A549 (cell line): ENCODE data around the gene SUSD1.
"Not testable (repeated sequence)": the region's sequence is repeated elsewhere in the genome, so short reads cannot be mapped to it uniquely, and the experiment has no call there.

Experiments used
- EP300 ChIP-seq, 2 experiments: fragments of >200 bp; sonication (Bioruptor Twin); formaldehyde crosslinking; IDR thresholded peaks; 2 replicates in 1 of 2; 3 replicates in 1 of 2; pipeline ENCODE4 v1.6.1; 2016 to 2017
- HES2 ChIP-seq: fragments of >200 bp; sonication (Bioruptor Twin); formaldehyde crosslinking; IDR thresholded peaks from 2 replicates; pipeline ENCODE4 v1.6.1; 2016
- POLR2A ChIP-seq: IDR thresholded peaks from 2 replicates; pipeline ENCODE4 v1.6.1; 2012; ENCODE audit warnings: mild to moderate bottlenecking, low read length
- RFX5 ChIP-seq: fragments of 450-650 bp; IDR thresholded peaks from 2 replicates; pipeline ENCODE4 v1.7.1; 2014; ENCODE audit warnings: antibody characterized with exemption, mild to moderate bottlenecking, moderate library complexity
- SMC3 ChIP-seq: fragments of >200 bp; sonication (Bioruptor Twin); formaldehyde crosslinking; IDR thresholded peaks from 3 replicates; pipeline ENCODE4 v1.6.1; 2018; ENCODE audit warnings: inconsistent platforms
- TF ChIP-seq, protein P1 (sequence below): fragments of >200 bp; sonication (Bioruptor Twin); formaldehyde crosslinking; IDR thresholded peaks from 3 replicates; pipeline ENCODE4 v1.5.1; 2016

DNA sequence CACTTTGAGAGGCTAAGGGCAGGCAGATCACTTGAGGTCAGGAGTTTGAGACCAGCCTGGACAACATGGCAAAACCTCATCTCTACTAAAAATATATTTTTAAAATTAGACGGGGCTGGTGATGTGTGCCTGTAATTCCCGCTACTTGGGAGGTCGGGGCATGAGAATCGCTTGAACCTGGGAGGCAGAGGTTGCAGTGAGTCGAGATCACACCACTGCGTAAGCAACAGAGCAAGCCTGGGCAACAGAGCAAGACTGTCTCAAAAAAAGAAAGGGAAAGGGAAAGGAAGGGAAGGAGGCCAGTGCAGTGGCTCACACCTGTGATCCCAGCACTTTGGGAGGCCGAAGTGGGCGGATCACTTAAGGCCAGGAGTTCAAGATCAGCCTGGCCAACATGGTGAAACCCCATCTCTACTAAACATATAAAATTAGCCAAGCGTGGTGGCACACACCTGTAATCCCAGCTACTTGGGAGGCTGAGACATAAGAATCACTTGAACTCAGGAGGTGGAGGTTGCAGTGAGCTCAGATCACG, 101.4 kb downstream of the SUSD1 start:
- TF ChIP-seq POLR2A; SMC3; HES2; EP300 (IDR thresholded peaks at IDR 0.05); RFX5: not testable (repeated sequence)
- TF ChIP-seq, protein P1, sequence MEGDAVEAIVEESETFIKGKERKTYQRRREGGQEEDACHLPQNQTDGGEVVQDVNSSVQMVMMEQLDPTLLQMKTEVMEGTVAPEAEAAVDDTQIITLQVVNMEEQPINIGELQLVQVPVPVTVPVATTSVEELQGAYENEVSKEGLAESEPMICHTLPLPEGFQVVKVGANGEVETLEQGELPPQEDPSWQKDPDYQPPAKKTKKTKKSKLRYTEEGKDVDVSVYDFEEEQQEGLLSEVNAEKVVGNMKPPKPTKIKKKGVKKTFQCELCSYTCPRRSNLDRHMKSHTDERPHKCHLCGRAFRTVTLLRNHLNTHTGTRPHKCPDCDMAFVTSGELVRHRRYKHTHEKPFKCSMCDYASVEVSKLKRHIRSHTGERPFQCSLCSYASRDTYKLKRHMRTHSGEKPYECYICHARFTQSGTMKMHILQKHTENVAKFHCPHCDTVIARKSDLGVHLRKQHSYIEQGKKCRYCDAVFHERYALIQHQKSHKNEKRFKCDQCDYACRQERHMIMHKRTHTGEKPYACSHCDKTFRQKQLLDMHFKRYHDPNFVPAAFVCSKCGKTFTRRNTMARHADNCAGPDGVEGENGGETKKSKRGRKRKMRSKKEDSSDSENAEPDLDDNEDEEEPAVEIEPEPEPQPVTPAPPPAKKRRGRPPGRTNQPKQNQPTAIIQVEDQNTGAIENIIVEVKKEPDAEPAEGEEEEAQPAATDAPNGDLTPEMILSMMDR: not testable (repeated sequence)
